Activated T-helper 17 cell treated with anti-CD3 and anti-CD28 coated beads, Interleukin-2, amount 50 U/mL, for 72 hours (primary cell): ENCODE results near the gene ITGB6. TPM values are rescaled to one million over a fixed set of nuclear protein-coding genes. Genes with fewer than 3 reads are reported as not detected.

Source experiments
- ATAC-seq: fragments of 150-1000 bp; cut with Tn5 transposase; replicated peaks from 2 replicates; pipeline ENCODE4 v1.10.0; 2021; ENCODE audit warnings: mild to moderate bottlenecking, moderate library complexity
- H3K27ac Mint-ChIP-seq: one replicate; pipeline ENCODE4 v1.8.0; 2022; ENCODE audit warnings: mixed read lengths
- H3K27me3 Mint-ChIP-seq: one replicate; pipeline ENCODE4 v1.8.0; 2022; ENCODE audit warnings: mixed read lengths
- H3K36me3 Mint-ChIP-seq: one replicate; pipeline ENCODE4 v1.8.0; 2022; ENCODE audit warnings: low read depth, mild to moderate bottlenecking, mixed read lengths
- H3K4me1 Mint-ChIP-seq: one replicate; pipeline ENCODE4 v1.8.0; 2022; ENCODE audit warnings: mixed read lengths
- H3K4me3 Mint-ChIP-seq: one replicate; pipeline ENCODE4 v1.8.0; 2022; ENCODE audit warnings: mild to moderate bottlenecking, mixed read lengths
- H3K9me3 Mint-ChIP-seq: one replicate; pipeline ENCODE4 v1.8.0; 2022; ENCODE audit warnings: mixed read lengths
- total RNA-seq, 2 donors: library from RNA; stranded (reverse); gene quantifications; one replicate each; pipeline ENCODE4 v1.2.3, GENCODE V29; 2022

ITGB6 gene
- total RNA-seq, 2 donors from 2014 or later, result not detected

- Mint-ChIP-seq H3K4me1 (no peaks in the 10 kb centered on the region), H3K4me3 (no peak overlapping the region), H3K9me3 (no peaks in the 10 kb centered on the region)
These were observed 121.9 kb downstream of the ITGB6 start for GRCh38 chr2:160077912-160078810.

GRCh38 chr2:160076914-160077313 is 123.2 kb downstream of the ITGB6 start:
- Mint-ChIP-seq H3K27me3 (peaks cover 8% of the 10 kb centered on the region), H3K4me3 (no peak overlapping the region)

More at GRCh38 chr2:160077912-160078810, 121.9 kb downstream of the ITGB6 start:
- Mint-ChIP-seq H3K36me3 (no peaks in the 10 kb centered on the region), H3K27me3 (peaks cover 3% of the 10 kb centered on the region), H3K27ac (no peak overlapping the region)
- ATAC-seq, result no peak

GRCh38 chr2:160076241-160076640 is 123.8 kb downstream of the ITGB6 start:
- Mint-ChIP-seq H3K9me3 (no peaks in the 10 kb centered on the region), H3K4me1 (no peaks in the 10 kb centered on the region), H3K27me3 (peaks cover 8% of the 10 kb centered on the region), H3K27ac (no peak overlapping the region), H3K36me3 (no peaks in the 10 kb centered on the region), H3K4me3 (no peak overlapping the region)
- ATAC-seq, result no peak

More at GRCh38 chr2:160076914-160077313, 123.2 kb downstream of the ITGB6 start:
- Mint-ChIP-seq H3K4me1 (no peaks in the 10 kb centered on the region), H3K9me3 (no peaks in the 10 kb centered on the region), H3K36me3 (no peaks in the 10 kb centered on the region), H3K27ac (no peak overlapping the region)
- ATAC-seq, result no peak

GRCh38 chr2:160075171-160075570 is 124.9 kb downstream of the ITGB6 start:
- H3K4me3 Mint-ChIP-seq, result no peak overlapping the region
- H3K4me1 Mint-ChIP-seq, result no peaks in the 10 kb centered on the region
- no peaks in the 10 kb centered on the region for H3K36me3 Mint-ChIP-seq
- no peak for ATAC-seq
- peaks cover 12% of the 10 kb centered on the region for H3K27me3 Mint-ChIP-seq
- H3K9me3 Mint-ChIP-seq, result no peaks in the 10 kb centered on the region
- no peak overlapping the region for H3K27ac Mint-ChIP-seq

- Mint-ChIP-seq H3K27me3 (peaks cover 9% of the 10 kb centered on the region), H3K9me3 (no peaks in the 10 kb centered on the region), H3K36me3 (no peaks in the 10 kb centered on the region), H3K4me1 (no peaks in the 10 kb centered on the region), H3K4me3 (no peak overlapping the region), H3K27ac (no peak overlapping the region)
- no peak for ATAC-seq
These were observed 126.7 kb downstream of the ITGB6 start for GRCh38 chr2:160073284-160073888.

- no peak for ATAC-seq
- Mint-ChIP-seq H3K4me1 (no peaks in the 10 kb centered on the region), H3K27me3 (peaks cover 28% of the 10 kb centered on the region), H3K4me3 (no peak overlapping the region), H3K27ac (no peak overlapping the region), H3K9me3 (no peaks in the 10 kb centered on the region), H3K36me3 (no peaks in the 10 kb centered on the region)
These were observed 131.2 kb downstream of the ITGB6 start for GRCh38 chr2:160068906-160069305.

GRCh38 chr2:160064916-160065315 is 135.2 kb downstream of the ITGB6 start:
- ATAC-seq, result peak; percentile 32
- Mint-ChIP-seq H3K36me3 (no peaks in the 10 kb centered on the region), H3K27me3 (peaks cover 38% of the 10 kb centered on the region), H3K9me3 (no peaks in the 10 kb centered on the region), H3K4me1 (no peaks in the 10 kb centered on the region), H3K27ac (no peak overlapping the region), H3K4me3 (no peak overlapping the region)

GRCh38 chr2:160063879-160064612 is 136.0 kb downstream of the ITGB6 start:
- Mint-ChIP-seq H3K9me3 (no peaks in the 10 kb centered on the region), H3K36me3 (no peaks in the 10 kb centered on the region), H3K27me3 (peaks cover 45% of the 10 kb centered on the region), H3K4me1 (no peaks in the 10 kb centered on the region), H3K4me3 (no peak overlapping the region), H3K27ac (no peak overlapping the region)
- no peak for ATAC-seq

- Mint-ChIP-seq H3K4me1 (no peaks in the 10 kb centered on the region), H3K4me3 (peak overlapping the region; percentile 60), H3K27me3 (peaks cover 52% of the 10 kb centered on the region), H3K27ac (no peak overlapping the region), H3K9me3 (no peaks in the 10 kb centered on the region), H3K36me3 (no peaks in the 10 kb centered on the region)
- no peak for ATAC-seq
These were observed 136.8 kb downstream of the ITGB6 start for GRCh38 chr2:160063271-160063670.

GRCh38 chr2:160062292-160063005 is 137.6 kb downstream of the ITGB6 start, which contains the start of gene PLA2R1:
PLA2R1 (minus strand) TSS chr2:160062615; CDS start chr2:160062403, 212 bp downstream.
- peaks cover 60% of the 10 kb centered on the region for H3K27me3 Mint-ChIP-seq
- H3K27ac Mint-ChIP-seq, result no peak within 1 kb of the TSS
- H3K36me3 Mint-ChIP-seq, result no peaks in the 10 kb centered on the region
- ATAC-seq, result peak; percentile 23
- no peaks in the 10 kb centered on the region for H3K9me3 Mint-ChIP-seq
- no peaks in the 10 kb centered on the region for H3K4me1 Mint-ChIP-seq
- peak within 1 kb of the TSS; percentile 60 for H3K4me3 Mint-ChIP-seq

- Mint-ChIP-seq H3K4me1 (no peaks in the 10 kb centered on the region), H3K27me3 (peaks cover 63% of the 10 kb centered on the region), H3K27ac (no peak overlapping the region), H3K36me3 (no peaks in the 10 kb centered on the region), H3K9me3 (no peaks in the 10 kb centered on the region), H3K4me3 (peak overlapping the region; percentile 60)
- peak; percentile 19 for ATAC-seq
These were observed 138.2 kb downstream of the ITGB6 start for GRCh38 chr2:160061944-160062291.

- no peaks in the 10 kb centered on the region for H3K9me3 Mint-ChIP-seq
- no peaks in the 10 kb centered on the region for H3K4me1 Mint-ChIP-seq
- no peak for ATAC-seq
- peaks cover 65% of the 10 kb centered on the region for H3K27me3 Mint-ChIP-seq
- H3K4me3 Mint-ChIP-seq, result peak overlapping the region; percentile 60
- no peak overlapping the region for H3K27ac Mint-ChIP-seq
- H3K36me3 Mint-ChIP-seq, result no peaks in the 10 kb centered on the region
These were observed 138.5 kb downstream of the ITGB6 start for GRCh38 chr2:160061533-160061932.

- Mint-ChIP-seq H3K4me3 (no peak overlapping the region), H3K27me3 (peaks cover 64% of the 10 kb centered on the region), H3K36me3 (no peaks in the 10 kb centered on the region), H3K9me3 (no peaks in the 10 kb centered on the region), H3K27ac (no peak overlapping the region), H3K4me1 (no peaks in the 10 kb centered on the region)
- ATAC-seq, result no peak
These were observed 139.8 kb downstream of the ITGB6 start for GRCh38 chr2:160060297-160060696.

GRCh38 chr2:160057356-160057755 is 142.7 kb downstream of the ITGB6 start:
- H3K36me3 Mint-ChIP-seq, result no peaks in the 10 kb centered on the region

More at GRCh38 chr2:160057356-160057755, 142.7 kb downstream of the ITGB6 start:
- H3K27ac Mint-ChIP-seq, result no peak overlapping the region
- no peak overlapping the region for H3K4me3 Mint-ChIP-seq
- ATAC-seq, result no peak
- no peaks in the 10 kb centered on the region for H3K9me3 Mint-ChIP-seq
- peaks cover 61% of the 10 kb centered on the region for H3K27me3 Mint-ChIP-seq
- H3K4me1 Mint-ChIP-seq, result peaks cover 6% of the 10 kb centered on the region
